GM19324 (cell line): Measurements from ENCODE around the gene STRIP2.

Experiments
- ATAC-seq: cut with Tn5 transposase; IDR thresholded peaks from one replicate; pipeline ENCODE4 v1.9.1; 2021; ENCODE audit warnings: mild to moderate bottlenecking, moderate library complexity; ENCODE audit not compliant: unreplicated experiment, low FRiP score

STRIP2 gene

DNA sequence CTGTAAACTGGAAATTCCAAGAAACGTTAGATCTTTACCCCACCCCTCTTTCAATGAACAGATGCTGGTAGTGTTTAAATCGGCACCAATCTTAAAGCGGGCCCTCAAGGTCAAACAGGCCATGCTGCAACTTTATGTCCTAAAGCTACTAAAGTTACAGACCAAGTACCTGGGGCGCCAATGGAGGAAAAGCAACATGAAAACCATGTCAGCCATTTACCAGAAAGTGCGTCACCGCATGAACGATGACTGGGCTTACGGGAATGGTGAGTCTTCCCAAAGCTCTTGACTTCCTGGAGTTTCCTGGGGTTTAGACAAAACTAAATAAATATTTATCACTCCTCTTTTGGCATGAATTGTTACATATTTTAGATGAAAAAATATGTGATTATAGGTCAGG, 48.5 kb downstream of the STRIP2 start:
- no peak for ATAC-seq

- no peak for ATAC-seq
Measured at GRCh38 chr7:129489491-129489890, 55.3 kb downstream of the STRIP2 start.

DNA sequence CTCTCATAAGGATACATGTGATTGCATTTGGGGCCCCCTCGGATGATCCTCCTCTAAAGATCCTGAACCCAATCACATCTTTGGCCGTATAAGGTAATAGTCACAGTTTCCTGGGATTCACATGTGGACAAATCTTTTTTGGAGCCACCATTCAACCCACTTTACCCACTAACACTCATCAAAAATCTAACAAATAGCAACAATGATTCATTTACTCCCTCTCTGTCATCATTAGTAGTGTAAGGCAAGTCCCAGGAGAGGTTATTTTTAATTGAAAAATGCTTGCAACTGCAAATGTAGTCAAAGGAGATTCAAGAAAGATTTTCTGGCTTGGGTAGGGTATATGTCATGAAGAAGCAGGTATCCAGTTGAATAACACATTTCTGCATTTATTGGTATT, 58.2 kb downstream of the STRIP2 start:
- ATAC-seq = no peak

GRCh38 chr7:129493555-129493954, 59.3 kb downstream of the STRIP2 start:
- ATAC-seq = no peak

DNA sequence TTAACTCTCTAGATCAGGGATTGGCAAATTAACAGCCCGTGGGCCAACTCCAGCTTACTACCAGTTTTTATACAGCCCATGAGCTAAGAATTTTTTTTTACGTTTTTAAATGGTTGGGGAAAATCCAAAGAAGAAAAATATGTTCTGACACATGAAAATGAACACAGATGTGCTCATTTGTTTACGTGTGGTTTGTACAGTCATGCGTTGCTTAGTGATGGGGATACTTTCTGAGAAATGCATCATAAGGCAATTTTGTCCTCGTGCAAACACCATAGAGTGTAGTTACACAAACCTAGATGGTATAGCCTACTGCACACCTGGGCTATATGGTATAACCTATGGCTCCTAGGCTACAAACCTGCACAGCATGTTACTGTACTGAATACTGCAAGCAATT, 59.8 kb downstream of the STRIP2 start:
- no peak for ATAC-seq

- ATAC-seq = no peak
Measured at GRCh38 chr7:129495987-129496386, 61.8 kb downstream of the STRIP2 start.

DNA sequence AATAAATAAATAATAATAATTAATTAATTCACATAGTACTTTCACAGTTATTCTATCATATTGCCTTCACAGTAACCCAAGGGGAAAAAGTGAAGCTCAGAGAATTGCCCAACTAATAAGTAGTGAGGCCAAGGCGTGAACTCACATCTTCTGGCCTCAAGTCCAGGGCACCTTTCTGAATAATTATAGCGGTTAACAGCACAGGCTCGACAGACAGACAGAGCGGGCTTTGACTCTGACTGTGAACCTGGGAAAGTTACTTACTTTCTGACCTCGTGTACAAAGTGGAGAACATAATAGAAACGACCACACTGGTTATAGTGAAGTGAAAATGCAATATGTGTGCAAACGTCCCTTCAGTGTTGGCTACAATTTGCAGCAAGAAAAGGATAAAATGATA, 62.4 kb downstream of the STRIP2 start:
- no peak for ATAC-seq

DNA sequence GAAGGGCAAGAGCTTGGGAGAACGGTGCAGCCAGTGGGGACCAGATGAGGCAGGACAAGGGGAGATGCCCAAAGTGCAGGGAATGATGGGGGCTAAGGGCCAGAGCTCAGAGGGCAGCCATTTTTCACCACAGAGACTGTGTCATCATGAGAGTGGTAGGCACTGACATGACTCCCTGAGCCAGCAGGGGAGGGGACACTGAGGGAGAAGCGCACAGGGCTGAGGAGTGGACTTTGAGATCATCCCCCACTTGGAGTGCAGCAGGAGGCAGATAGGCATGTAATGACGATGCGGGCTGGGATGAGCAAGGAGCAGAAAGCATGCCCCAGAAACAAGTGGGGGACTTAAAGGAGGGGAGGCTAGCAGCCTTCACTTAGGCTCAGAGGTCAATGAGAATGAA, 62.9 kb downstream of the STRIP2 start:
- no peak for ATAC-seq

DNA sequence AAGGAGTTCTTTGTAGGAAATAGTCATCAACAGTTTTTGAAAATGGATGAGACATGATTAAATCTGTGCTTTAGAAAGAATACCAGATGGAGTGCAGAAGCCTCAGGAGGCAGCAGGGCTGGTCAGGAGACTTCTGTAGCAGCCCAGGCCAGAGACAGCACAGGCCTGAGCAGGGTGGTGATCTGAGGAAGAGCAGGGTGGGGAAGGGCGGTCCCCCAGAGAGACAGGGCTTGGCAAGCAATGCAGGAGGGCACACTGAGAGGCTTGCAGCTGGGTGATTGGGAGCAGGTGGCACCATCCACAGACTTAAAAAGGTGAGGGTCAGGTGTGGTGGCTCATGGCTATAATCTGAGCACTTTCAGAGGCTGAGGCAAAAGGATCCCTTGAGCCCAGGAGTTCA, 63.8 kb downstream of the STRIP2 start:
- ATAC-seq = no peak

- no peak for ATAC-seq
Measured at GRCh38 chr7:129499999-129500398, 65.8 kb downstream of the STRIP2 start.

GRCh38 chr7:129501760-129502707, 67.8 kb downstream of the STRIP2 start, which contains the start of gene SMKR1:
TSS of gene SMKR1 (plus strand) at chr7:129502531. CDS start at chr7:129502825, 294 bp downstream.
- peak; percentile 93 for ATAC-seq

GRCh38 chr7:129502708-129503685, 68.8 kb downstream of the STRIP2 start:
- no peak for ATAC-seq

DNA sequence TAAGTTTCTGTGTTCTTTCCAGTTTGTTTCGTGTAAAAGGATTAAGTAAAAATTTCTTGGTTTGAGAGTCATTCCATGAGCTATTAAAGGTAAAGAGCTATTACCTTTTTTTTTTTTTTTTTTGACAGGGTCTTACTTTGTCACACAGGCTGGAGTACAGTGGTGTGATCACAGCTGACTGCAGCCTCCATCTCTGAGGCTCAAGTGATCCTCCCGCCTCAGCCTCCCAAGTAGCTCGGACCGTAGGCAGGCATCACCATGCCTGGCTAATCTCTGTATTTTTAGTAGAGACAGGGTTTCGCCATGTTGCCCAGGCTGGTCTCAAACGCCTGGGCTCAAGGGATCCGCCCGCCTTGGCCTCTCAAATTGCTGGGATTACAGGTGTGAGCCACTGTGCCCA, 69.5 kb downstream of the STRIP2 start:
- no peak for ATAC-seq

DNA sequence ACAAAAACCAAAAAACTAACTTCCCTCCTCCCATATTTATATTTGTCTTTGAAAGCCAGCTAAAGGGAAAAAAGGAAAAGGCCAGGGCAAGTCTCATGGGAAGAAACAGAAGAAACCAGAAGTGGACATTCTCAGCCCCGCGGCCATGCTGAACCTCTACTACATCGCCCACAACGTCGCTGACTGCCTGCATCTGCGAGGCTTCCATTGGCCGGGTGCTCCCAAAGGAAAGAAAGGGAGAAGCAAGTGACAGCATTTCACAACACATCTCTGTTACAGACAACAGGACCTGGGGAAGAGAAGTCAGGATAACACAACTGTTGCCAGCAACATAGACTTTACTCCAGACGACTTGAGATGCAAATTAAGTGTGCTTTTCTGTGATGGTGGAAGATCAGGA, 78.0 kb downstream of the STRIP2 start:
- ATAC-seq = no peak

DNA sequence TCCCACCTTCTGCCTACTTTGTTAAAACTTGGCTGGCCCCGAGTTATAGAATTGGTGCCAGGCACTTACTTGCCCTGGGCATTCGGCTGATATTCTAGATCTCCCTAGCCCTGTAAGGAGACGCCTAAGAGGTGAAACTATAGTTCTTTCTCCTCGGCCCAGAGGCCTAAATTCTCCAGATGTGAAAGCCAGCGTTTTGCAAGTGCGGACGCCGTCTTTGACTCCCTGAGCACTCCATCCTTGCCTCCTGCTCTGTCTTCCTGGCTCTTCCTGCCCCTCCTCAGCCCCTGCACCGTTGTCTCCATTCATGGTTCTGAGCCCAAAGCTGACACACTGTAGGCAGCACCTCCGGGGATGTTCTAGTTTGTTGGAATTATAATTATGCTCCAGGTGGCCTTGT, 79.3 kb downstream of the STRIP2 start:
- no peak for ATAC-seq

GRCh38 chr7:129514683-129515082, 80.5 kb downstream of the STRIP2 start:
- ATAC-seq = no peak

- ATAC-seq = no peak
Measured at GRCh38 chr7:129515381-129515780, 81.1 kb downstream of the STRIP2 start.

- no peak for ATAC-seq
Measured at GRCh38 chr7:129517931-129518330, 83.7 kb downstream of the STRIP2 start.

DNA sequence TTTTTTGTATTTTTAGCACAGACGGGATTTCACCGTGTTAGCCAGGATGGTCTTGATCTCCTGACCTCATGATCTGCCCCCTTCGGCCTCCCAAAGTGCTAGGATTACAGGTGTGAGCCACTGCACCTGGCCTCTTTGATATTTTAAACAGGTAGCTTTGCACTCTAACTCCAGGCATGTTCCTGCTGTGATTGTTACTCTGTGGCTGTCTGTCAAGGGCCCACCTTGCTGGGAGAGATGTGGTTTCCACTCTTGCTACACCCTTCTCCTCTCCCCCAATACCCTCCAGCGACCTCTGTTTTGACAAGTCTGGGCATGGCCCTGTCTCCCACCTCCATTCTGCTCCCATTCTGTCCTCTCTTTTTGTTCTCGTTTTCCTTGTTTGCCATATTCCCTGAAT, 85.2 kb downstream of the STRIP2 start:
- ATAC-seq = no peak

DNA sequence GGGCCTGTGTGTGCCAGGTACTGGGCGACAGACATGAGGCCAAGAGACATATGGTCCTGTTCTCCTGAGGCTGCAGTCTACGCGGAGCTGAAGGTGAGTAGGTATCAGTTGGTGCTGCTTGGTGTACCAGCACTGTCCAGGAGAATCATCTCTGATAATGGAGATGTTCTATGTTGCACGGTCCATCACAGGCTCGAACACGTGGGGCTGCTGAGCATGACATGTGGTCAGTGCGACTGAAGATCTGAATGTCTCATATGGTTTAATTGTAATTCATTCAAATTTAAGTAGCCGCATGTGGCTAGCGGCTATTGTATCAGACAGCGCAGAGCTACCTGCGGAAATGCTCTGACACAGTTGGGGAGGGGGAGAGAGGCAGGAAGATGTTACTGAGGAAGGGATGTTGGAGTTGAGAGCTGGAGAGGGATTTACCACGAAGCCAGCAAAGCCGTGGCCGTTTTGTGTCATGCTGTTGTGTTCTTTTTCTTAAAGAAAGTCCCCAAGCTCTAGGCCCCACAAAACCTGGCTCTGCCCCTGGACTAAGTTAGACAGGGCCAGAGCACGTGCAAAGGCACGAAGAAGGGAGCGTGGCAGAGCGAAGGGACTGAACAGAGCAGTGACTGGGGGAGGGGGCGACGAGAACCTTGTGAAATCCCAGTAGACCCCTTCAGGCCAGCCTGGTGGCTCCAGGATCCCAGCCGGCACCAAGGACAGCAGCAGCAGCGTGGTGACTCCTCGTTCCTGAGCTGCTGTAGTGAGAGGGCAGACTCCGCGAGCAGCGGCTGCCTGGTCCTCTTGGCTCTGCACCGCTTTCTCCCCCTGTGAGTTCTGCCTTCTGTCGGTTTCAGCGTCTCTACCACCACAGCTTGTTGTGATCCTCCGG, 88.1 kb downstream of the STRIP2 start:
- ATAC-seq = no peak
